Stimulated activated CD8-positive, alpha-beta memory T cell treated with anti-CD3 and anti-CD28 coated beads, Interleukin-4, amount 100 ng/mL, for 48 hours (primary cell): Measurements from ENCODE around the gene SLC25A20.
"Not testable (repeated sequence)": the region's sequence is repeated elsewhere in the genome, so short reads cannot be mapped to it uniquely, and the experiment has no call there.

ENCODE experiments used
- DNase-seq: peaks from one replicate; pipeline ENCODE4 v3.0.0-alpha.2; 2020

Gene SLC25A20

GRCh38 chr3:48898383-48899234 lies at the start of gene SLC25A20:
SLC25A20 (minus strand) TSS chr3:48898882; CDS start chr3:48898794, 88 bp downstream.
- DNase-seq, result peak; percentile 94

GRCh38 chr3:48945891-48946549 lies 47.3 kb upstream of the SLC25A20 start:
- no peak for DNase-seq

- no peak for DNase-seq
Observed at GRCh38 chr3:48945432-48945831, 46.8 kb upstream of the SLC25A20 start.

- DNase-seq, result no peak
Observed at GRCh38 chr3:48938689-48939088, 40.0 kb upstream of the SLC25A20 start.

- no peak for DNase-seq
Observed at GRCh38 chr3:48938156-48938555, 39.5 kb upstream of the SLC25A20 start.

GRCh38 chr3:48935530-48935929 lies 36.8 kb upstream of the SLC25A20 start:
- no peak for DNase-seq

- no peak for DNase-seq
Observed at GRCh38 chr3:48934333-48934991, 35.8 kb upstream of the SLC25A20 start.

GRCh38 chr3:48931944-48932580 lies 33.4 kb upstream of the SLC25A20 start:
- no peak for DNase-seq

- no peak for DNase-seq
Observed at GRCh38 chr3:48930590-48930989, 31.9 kb upstream of the SLC25A20 start.

GRCh38 chr3:48929358-48930035 lies 30.8 kb upstream of the SLC25A20 start:
- no peak for DNase-seq

- DNase-seq, result no peak
Observed at GRCh38 chr3:48928679-48929078, 30.0 kb upstream of the SLC25A20 start.

- DNase-seq, result no peak
Observed at GRCh38 chr3:48927928-48928327, 29.2 kb upstream of the SLC25A20 start.

GRCh38 chr3:48926425-48927392 lies 28.0 kb upstream of the SLC25A20 start:
- DNase-seq, result peak; percentile 57

GRCh38 chr3:48919215-48920138 lies 20.8 kb upstream of the SLC25A20 start:
- peak; percentile 73 for DNase-seq

GRCh38 chr3:48918388-48919214 lies 19.9 kb upstream of the SLC25A20 start, which contains the start of gene ARIH2:
ARIH2 (plus strand) TSS chr3:48918842; CDS start chr3:48927559, 8,717 bp downstream.
- peak; percentile 92 for DNase-seq

- peak; percentile 49 for DNase-seq
Observed at GRCh38 chr3:48915296-48915695, 16.6 kb upstream of the SLC25A20 start.

GRCh38 chr3:48907026-48907425 lies 8.3 kb upstream of the SLC25A20 start:
- not testable (repeated sequence) for DNase-seq

- peak; percentile 43 for DNase-seq
Observed at GRCh38 chr3:48899273-48899672, 591 bp upstream of the SLC25A20 start.
